GM19099 (cell line): ENCODE data around the gene PDYN.

ENCODE experiments used
- POLR2A ChIP-seq: IDR thresholded peaks from 3 replicates; pipeline ENCODE4 v1.6.1; 2011; ENCODE audit warnings: low read depth; ENCODE audit not compliant: insufficient read length; ENCODE audit errors: extremely low read depth

PDYN gene

GRCh38 chr20:1993986-1994385 is at the start of gene PDYN:
PDYN (minus strand) TSS chr20:1994058; CDS start chr20:1983084, 10,974 bp downstream.
- no peak for TF ChIP-seq POLR2A

GRCh38 chr20:2042400-2042799 is 48.5 kb upstream of the PDYN start:
- no peak for TF ChIP-seq POLR2A

- TF ChIP-seq POLR2A = no peak
Measured at GRCh38 chr20:2038161-2038560, 44.3 kb upstream of the PDYN start.

DNA sequence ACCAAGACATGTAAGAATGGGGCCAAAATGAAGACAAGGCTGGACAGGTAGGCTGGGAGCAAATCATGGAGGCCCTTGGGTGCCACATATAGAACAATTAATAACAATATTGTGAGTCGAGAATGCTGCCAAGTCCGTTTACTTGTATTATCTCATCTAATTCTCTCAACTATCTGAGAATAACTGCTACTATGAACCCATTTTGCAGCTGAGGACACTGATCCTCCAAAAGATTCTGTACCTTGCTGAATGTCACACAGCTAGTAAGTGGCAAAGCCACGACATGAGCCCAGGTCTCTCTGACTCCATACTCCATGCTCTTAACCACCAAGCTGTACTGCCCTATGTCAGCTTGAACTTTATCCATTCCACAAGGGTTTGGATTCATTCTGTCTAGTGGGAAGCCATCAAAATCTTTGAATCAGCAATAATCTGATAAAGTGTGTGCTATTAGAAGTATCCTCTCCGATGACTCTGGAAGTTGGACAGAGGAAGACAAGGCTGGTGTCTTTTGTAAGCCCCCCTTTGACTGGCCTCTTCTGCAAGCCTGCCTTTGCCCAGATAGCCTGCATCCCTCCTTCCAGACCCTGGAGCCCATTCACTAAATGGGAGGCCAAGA is 43.5 kb upstream of the PDYN start:
- TF ChIP-seq POLR2A = no peak

GRCh38 chr20:2032168-2032567 is 38.3 kb upstream of the PDYN start:
- TF ChIP-seq POLR2A = no peak

- TF ChIP-seq POLR2A = no peak
Measured at GRCh38 chr20:2026514-2026913, 32.7 kb upstream of the PDYN start.

DNA sequence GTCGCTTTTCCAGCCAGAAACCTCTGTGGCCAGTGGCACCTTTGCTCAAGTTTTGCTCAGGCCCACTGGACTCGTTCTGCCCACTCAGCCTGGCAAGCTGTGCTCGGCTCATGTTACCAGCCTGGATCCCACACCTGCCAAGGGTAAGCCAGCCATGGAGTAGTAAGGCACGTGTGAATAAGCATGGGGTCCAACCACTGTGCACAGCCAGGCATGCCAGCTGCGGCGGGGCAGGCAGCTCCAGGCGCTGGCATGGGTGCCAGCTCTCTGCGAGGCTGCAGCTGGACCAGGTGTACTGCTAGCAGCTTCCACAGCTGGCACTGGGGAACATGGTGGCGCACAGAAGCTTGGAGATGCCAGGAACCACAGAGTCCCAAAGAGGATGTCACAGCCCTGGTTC is 32.1 kb upstream of the PDYN start:
- TF ChIP-seq POLR2A = no peak

DNA sequence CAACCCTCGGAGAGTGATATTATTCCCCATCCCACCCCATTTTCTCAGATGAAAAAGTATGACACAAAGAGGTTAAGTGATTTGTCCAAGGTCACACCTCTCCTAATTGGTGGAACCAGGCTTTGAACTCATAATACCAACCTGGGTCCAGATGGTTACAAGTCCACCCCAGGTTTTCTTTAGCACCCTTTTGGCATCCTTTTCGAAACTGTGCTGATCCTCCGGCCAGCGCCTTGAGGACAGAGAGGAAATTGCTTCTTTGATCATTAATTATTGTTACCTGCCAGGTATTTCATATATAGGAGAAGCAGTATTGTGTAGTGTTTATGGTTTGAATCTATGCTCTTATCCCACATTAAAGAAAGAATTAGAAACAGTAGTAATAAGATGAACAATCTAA is 29.3 kb upstream of the PDYN start:
- TF ChIP-seq POLR2A = no peak

DNA sequence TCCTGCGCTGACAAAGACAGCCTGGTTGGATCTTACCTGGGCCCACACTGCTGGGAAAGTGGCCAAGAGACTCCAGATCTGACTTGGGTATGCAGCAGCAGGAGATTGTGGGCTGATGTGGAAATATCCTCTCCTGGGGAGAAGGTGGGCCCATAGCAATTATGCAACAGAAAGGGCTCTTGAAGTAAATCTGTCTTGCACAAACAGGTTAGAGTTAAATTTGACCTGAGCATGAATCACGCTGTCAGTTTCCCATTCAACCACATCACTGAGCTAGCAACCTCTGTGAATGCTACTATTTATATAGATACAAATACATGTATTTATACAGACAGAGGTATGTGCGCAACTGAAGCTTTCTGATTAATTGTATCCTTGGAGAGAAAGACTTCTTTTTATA is 28.3 kb upstream of the PDYN start:
- no peak for TF ChIP-seq POLR2A

DNA sequence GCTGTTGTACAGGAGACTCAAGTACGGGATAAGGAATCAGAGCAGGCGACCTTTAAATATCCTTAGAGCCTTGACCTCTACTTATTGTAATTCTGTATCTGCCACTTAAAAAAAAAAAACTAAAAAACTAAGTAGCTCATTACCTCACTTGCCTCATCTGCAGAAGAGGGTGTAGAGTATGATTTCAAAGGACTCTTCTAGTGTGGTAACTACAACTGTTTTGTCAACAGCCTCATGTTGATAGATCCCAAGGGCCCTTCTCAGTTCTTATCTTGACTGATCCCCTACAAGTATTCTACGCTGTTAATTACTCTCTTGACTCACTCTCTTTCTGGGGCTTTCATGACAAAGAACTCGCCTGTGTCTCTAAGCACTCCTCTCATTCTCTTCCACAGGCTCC is 16.7 kb upstream of the PDYN start:
- TF ChIP-seq POLR2A = no peak

DNA sequence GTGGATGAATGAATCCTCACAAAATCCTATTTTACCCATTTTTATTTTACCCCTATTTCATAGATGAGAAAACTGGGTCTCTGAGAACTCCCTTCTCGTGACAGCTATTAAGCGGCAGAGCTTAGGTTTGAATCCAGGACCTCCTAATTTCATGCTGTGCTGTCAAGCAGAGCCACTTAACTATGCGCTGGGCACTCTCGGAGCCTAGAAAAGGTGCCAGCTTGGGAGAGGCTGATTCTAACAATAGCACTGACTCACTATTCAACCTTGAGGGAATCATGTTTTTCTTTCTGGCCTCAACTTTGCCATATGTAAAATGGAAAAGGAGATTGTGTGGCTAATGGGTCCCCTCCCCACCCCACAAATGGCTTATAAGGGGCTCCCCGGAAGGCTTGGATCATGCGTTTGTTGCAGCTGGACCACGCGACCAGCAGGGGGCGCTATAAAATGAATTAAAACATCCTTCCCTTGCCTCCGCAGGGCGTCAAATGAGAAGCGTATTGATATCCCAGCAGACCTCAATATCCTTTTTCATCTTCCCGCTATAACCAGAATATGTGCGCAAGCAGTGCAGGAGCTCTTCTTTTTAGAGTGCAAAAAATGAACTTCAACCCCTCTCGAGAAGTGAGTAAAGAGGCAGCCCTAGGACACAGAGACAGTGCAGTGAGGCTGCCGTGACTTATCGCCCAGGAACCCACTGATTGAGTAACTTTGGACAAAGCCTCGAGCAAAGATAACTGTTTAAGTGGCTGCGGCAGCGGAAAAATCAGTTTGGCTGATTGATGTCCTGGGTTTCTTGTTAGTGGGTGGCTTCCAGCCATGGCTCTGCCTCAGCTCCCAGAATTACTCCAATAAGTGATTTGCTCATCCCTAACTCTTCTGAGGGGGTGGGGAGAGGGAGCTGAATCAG is 12.8 kb upstream of the PDYN start:
- no peak for TF ChIP-seq POLR2A

- no peak for TF ChIP-seq POLR2A
Measured at GRCh38 chr20:2005831-2006426, 12.1 kb upstream of the PDYN start.

DNA sequence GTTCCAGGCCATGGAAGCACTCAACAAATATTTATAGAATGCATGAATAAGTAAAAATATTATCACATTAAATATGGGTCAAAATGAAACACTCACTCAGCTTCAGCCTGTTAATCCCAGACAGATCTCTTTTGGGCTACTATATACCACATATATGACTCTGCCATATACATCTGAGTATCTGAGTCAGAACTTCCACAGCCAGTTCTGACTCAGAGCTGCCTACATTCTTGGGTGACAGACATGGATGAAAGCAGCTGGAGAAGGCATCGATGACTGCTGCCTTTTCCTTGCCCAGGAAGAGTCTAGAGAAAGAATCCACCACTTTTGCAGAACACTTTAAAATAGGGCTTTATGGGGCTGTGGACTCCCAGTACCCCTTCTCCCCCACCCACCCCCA is 11.5 kb upstream of the PDYN start:
- TF ChIP-seq POLR2A = no peak

- no peak for TF ChIP-seq POLR2A
Measured at GRCh38 chr20:2004171-2004570, 10.3 kb upstream of the PDYN start.

- no peak for TF ChIP-seq POLR2A
Measured at GRCh38 chr20:2002365-2002764, 8.5 kb upstream of the PDYN start.

DNA sequence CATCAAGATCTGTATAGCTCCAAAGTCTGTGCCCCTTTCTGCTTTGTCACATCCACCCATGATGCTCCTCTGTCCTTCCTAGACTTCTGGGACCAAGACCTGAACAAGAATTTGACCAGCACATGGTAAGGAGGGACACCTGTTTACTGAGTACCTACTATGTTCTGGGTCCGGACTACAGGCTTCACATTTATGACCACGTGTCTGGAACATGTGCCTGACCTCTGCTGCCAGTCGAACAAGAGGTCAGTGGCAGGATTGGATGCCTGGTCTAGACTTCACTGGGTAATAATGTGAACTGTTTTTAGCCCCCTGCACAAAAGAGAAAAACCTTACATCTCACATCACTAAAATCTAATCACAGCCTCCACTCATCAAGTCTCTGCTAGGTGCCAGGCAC is 7.3 kb upstream of the PDYN start:
- TF ChIP-seq POLR2A = no peak
